ENCODE data around the gene VPREB3.

VPREB3 gene

DNA sequence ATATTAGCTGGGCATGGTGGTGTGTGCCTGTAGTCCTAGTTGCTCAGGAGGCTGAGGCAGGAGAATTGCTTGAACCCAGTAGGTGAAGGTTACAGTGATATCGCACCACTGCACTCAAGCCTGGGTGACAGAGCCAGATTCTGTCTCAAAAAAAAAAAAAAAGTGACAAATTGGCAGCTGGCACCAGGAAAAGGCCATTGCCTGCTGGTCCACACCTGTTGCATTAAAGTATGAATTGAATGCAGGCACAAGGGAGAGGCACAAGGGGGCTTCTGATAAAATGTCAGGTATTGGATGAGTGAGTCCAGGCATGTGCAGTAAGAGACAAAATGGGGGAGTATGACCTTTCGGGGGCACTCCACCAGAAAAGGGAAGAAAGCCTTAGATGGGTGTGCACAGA is 31.5 kb downstream of the VPREB3 start:
- no peak for DNase-seq

DNA sequence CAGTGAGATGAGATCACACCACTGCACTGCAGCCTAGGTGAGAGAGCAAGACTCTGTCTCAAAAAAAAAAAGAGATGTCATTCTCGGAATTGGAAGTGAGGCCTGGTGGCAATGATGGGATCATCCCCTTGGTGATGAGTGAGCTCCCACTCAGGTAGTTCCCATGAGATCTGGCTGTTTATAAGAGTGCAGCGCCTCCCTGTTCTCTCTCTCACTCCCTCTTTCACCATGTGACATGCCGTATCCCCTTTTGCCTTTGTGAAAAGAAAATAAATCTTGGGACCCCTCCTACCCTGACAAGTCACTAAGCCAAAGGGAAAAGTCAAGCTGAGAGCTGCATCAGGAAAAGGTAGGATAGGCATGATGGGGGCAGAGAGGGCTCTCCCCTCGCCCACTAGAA is 32.1 kb downstream of the VPREB3 start:
- no peak for DNase-seq

DNA sequence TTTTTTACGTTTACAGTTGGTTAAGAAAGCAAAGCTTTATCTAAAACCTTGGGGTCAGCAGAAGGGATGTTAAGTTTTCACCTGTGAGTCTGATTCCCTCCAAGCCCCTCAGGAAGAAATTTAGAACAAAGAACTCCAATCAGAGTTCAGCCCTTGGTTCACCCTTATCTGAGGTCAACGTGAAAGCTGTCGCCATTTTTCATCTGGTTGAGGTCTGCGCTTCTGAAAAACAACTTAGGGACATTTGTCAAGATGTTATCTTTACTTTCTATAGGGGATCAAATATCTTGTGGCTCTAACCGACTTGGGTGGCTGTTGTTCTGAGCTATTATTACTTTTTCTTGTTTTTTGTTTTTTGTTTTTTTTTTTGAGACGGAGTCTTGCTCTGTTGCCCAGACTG is 33.4 kb downstream of the VPREB3 start:
- DNase-seq: no peak

DNA sequence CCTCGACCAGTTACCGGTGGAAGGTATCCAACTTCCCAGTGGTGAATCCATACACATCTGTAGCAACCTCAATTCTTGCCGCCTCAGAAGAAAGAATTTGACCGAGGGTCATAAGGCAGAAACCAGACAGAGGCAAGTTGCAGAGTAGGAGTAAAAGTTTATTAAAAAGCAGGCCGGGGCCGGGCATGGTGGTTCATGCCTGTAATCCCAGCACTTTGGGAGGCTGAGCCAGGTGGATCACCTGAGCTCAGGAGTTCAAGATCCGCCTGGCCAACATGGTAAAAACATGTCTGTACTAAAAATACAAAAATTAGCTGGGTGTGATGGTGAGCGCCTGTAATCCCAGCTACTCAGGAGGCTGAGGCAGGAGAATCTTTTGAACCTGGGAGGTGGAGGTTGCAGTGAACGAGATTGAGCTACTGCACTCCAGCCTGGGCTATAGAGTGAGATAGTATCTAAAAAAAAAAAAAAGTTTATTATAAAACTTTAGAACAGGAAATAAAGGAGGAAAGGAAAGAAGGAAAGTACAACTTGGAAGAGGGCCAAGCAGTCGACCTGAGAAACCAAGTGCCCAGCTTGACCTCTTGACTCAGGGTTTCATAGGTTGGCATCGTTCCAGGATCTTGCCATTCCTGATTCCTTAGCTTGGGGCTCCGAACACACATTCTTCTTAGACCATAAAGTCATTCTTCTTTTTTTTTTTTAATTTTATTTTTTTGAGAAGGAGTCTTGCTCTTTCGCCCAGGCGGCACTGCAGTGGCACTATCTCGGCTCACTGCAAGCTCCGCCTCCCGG is 35.7 kb downstream of the VPREB3 start:
- DNase-seq: no peak

DNA sequence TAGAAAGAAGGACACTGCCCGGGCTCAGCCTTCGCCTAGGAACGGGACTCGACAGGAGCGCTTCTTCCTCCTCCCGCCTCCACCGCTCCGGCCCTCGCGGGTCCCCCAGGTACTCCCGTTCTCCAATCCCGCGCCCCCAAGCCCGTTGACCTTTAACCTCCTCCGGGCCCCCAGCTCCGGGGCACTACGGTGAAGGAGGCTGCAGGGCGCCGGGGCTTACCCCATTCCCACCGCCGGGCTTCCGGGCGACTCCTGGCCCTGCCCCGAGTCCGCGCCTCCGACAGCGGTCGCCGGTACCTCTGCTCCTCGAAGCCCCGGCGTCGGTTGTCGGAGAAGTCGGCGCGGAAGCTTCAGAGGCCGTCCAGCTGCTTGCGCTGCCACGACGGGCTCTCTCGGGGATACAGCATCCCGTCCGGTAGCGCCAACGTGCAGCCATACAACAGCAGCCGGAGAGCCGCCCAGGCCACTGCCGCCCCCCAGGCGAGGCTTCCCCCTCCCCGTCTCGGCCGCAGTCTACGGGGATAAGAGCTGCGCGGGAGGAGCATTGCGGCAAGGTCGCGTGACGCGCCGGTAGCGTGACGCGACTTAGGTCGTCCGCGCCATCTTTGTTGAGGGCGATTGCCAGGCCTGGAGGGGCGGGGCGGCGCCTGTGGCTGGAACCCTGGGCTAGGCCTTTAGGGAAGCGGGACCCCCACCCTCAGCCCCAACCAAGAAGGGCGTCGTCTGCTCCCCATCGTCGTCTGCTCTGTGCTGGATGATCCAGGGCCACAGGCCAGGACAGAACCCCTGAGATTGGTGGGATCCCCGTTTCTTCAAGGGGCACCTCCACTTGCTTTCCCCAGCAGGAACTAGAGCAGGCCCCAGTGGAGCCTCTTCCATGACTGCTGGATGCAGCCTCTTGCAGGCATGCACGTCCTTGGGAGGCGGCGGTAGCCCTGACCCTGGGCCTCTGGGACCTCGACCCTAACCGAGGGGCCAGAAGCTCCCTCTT is 37.1 kb downstream of the VPREB3 start:
- DNase-seq: peak; percentile 94

DNA sequence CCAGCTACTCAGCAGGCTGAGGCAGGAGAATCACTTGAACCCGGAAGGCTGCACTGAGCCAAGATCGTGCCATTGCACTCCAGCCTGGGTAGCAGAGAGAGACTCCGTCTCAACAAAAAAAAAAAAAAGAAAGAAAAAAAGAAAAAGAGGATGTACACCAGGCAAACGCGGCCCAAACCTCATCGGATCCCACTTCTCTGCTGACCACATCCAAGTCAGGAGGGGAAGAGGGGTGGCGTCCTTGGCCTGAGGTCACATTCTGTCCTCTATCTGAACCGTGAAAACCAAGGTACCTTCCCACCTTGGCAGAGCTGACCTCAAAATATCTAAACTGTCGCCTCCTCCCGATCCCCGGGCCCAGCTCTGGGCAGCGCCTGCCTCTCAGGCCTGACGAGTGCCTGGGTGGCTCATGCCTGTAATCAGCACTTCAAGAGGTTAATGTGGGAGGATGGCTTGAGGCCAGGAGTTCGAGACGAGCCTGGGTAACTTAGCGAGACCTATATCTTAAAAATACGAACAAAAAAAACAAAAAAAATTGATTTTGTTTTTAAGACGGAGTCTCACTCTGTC is 38.3 kb downstream of the VPREB3 start:
- DNase-seq: no peak

DNA sequence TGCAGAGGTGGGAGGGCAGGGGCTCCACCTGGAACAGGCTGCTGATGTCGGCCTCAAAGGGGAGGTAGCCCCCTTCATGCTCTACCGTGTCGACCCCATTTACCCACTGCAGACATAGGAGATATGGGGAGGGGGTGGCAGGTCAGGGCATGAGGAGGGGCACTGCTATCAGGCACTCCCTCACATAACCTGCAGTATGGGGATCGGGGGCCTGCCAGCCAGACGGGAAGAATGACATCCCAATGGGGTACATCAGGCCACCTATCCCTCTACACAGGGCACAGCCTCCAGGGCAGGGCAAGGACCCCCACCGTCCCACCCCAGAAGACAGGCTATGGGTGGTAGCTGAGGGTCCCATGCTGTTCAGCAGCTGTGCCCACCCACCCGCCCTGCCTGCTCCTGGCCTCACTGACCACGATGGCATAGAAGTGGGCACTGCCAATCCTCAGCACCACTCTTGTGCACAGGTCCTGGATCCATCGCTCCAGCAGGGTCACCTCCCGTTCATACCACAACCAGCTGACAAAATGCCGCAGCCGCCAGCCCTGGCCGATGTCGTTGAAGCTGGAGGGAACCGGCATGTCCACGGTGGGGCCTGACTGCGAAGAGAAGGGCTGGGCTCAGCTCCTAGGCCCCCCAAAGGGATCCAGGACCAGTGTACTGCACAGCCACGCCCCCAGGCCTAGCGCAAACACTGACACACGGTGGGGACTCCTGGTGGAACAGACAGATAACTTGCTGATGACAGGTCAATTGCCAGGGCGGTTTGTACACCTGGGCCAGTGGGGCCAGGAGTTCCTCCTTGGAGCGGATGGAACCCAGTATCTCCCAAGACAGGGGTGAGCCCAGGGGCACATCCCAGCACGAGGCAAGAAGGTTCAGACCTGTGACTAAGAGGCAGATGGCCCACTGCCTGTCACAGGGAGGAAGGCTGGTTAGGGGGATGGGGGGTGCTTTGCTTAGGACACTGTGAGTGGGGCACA is 39.3 kb downstream of the VPREB3 start:
- DNase-seq: no peak

DNA sequence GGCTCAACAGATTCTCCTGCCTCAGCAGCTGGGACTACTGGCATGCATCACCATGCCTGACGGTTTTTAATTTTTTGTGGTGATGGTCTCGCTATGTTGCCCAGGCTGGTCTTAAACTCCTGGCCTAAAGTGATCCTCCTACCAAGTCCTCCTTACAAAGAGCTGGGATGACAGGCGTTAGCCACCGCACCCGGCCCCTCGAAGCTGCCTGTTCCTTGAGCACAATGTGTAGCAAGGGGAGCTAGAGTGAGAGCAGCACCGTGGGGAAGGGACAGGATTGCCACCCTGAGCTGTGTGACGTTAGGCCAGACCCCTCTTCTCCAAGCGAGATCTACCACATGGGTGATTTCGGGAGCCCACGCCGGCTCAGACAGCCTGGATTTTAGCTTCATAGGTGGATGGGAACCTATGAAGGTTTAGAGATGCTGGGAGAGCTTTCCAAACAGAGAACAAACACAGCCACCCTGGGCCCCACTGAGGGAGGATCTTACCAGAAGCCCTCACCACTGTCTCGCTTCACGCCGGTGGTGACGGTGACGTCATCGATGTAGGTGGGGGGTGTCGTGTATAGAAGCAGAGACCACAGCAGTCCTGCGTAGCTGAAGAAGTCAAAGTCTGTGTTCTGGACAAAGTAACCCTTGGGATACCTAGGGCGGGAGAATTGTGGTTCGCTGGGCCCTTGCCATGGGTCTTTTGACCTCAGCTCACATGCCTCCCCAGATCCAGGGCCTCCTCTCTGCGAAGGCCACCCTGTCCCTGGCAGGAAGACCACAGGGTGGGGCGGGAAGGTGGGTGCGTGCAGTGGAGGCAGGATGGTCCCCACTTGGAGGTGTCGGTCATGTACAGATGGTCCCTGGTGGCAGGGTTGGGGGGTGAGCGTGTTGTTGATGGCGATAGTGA is 40.3 kb downstream of the VPREB3 start:
- DNase-seq: no peak

DNA sequence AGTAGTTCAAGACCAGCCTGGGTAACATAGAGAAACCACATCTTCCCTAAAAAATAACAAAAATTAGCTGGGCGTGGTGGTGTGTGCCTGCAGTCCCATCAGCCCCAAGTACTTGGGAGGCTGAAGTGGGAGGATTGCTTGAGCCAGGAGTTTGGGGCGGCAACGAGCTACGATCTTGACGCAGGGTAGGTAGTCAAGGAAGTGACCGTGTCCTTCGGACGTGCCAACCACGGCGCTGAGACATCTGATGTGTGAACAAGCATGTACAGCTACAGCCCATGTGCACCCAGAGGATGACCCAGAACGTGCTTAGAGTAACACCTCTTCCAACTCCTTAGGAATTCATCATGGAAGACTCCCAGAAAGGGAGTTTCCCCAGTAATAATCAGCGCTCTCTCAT is 42.0 kb downstream of the VPREB3 start:
- no peak for DNase-seq

DNA sequence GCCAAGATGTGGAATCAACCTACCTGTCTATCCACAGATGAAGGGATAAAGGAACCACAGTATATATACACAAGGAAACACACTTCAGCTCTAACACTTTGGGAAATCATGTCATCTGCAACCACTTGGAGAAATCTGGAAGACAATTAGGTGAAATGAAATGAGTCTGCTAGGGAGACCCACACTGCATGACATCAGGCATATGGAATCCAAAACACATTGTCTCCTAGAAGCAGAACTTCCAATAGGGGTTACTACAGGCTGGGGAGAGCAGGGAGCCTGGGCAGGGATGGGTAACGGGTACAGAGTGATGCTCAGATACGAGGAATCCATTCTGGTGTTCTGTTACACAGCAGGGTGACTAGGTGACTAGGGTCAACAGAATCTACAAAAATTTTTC is 45.1 kb downstream of the VPREB3 start:
- no peak for DNase-seq

DNA sequence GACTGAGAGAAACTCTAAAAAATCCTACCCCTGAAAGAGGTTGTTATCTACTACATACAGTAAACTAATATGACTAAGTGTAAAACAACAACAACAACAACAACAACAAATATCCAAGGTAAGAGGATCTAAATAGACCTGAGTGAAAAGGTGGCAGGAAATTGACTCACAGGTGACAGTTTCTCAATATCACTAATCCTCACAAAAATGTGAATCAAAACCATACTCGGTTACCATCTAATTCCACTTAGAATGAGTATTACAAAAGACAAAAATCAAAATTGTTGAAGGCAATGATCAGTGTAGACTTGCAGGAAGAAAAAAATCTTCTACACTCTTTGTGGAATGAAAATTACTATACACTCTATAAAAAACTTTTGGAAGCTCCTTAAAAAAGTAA is 46.0 kb downstream of the VPREB3 start:
- no peak for DNase-seq

DNA sequence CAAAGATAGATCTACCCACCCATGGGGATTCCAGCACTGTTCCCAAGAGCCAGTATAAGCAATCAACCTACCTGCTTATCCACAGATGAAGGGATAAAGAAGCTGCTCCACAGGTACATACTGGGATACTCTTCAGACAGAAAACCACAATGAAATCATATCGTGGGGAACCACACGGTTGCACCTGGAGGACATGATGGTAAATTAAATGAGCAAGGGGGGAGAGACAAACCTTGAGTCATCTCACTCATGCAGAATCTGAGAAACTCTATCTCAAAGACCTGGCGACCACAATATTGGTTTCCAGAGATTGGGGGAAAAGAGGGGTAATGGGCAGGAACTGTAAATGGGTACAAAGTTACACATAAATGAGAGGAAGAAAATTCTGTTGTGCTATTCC is 48.9 kb downstream of the VPREB3 start:
- no peak for DNase-seq

DNA sequence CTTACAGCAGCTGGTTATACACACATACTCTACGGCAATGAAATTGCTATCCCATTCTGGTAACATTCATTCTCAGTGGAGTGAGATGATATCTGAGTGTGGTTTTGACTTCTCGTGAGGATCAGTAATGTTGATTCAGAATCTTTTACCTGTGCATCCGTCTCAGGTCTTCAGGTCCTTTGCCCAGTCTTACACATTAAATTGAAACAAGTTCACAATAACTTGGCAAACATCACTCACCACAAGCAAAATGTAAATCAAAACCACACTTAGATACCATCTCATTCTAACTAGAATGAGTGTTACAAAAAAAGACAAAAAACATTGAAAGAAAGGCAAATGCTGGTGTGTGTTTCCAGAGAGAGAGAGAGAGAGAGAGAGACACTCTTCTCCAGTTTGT is 49.4 kb downstream of the VPREB3 start:
- DNase-seq: no peak

DNA sequence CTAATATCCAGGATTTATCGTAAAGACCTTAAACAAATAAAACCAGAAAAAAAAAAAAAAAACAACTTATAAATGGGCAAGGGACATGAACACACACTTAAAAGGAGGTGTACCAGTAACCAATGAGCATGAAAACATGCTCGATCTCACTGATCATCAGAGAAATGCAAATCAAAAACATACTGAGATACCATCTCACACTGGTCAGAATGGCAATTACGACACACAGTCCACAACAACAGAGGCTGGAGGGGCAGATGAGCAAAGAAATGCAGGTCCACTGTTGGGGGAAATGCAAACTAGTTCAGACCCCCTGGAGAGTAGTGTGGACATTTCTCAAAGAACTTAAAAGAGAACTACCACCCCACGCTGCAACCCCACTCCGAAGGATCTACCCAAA is 50.2 kb downstream of the VPREB3 start:
- no peak for DNase-seq
